Fibroblast of lung (primary cell): ENCODE results near the gene SSPN. TPM values are rescaled to one million over a fixed set of nuclear protein-coding genes. Genes with fewer than 3 reads are reported as not detected.

Source experiments
- DNase-seq, 2 donors: peaks; one replicate each; pipeline versions ENCODE4 v3.0.0 to v3.0.0-alpha.2; 2010; ENCODE audit warnings: low read depth in 2 of 2
- H2AFZ ChIP-seq: 2 replicates; pipeline ENCODE4 v1.5.1; 2012; ENCODE audit warnings: low read length, control low read depth, inconsistent platforms
- H3K27ac ChIP-seq: 2 replicates; pipeline ENCODE4 v1.5.1; 2011; ENCODE audit warnings: low read length, control low read depth; ENCODE audit not compliant: insufficient read depth
- H3K27me3 ChIP-seq: 2 replicates; pipeline ENCODE4 v1.5.1; 2011; ENCODE audit warnings: mild to moderate bottlenecking, low read length; ENCODE audit not compliant: control insufficient read depth, insufficient read depth
- H3K36me3 ChIP-seq: 2 replicates; pipeline ENCODE4 v1.5.1; 2011; ENCODE audit warnings: low read length; ENCODE audit not compliant: control insufficient read depth, insufficient read depth
- H3K4me1 ChIP-seq: 2 replicates; pipeline ENCODE4 v1.5.1; 2011; ENCODE audit warnings: low read length; ENCODE audit not compliant: control insufficient read depth, insufficient read depth; ENCODE audit errors: extremely low read depth
- H3K4me2 ChIP-seq: 2 replicates; pipeline ENCODE4 v1.5.1; 2011; ENCODE audit warnings: low read length, control low read depth; ENCODE audit not compliant: insufficient read depth; ENCODE audit errors: extremely low read depth
- H3K4me3 ChIP-seq, 4 experiments: fragments of 200-600 bp in 1 of 4; sonication (generic) in 1 of 4; replicated peaks in 1 of 4; 2 replicates each; pipeline ENCODE4 v1.5.1; 2011 to 2016; ENCODE audit warnings: low read length in 4 of 4, low read depth in 3 of 4, mild to moderate bottlenecking in 3 of 4, control low read depth in 2 of 4, inconsistent platforms in 1 of 4, mixed read lengths in 1 of 4; ENCODE audit not compliant: insufficient read depth in 1 of 4; ENCODE audit errors: control extremely low read depth in 1 of 4
- H3K79me2 ChIP-seq: 2 replicates; pipeline ENCODE4 v1.5.1; 2012; ENCODE audit warnings: mild to moderate bottlenecking, low read length, inconsistent platforms; ENCODE audit not compliant: control insufficient read depth, insufficient read depth
- H3K9ac ChIP-seq: 2 replicates; pipeline ENCODE4 v1.5.1; 2011; ENCODE audit warnings: mild to moderate bottlenecking, low read length, control low read depth; ENCODE audit not compliant: insufficient read depth
- H3K9me3 ChIP-seq: 2 replicates; pipeline ENCODE4 v1.5.1; 2012; ENCODE audit warnings: low read depth, low read length; ENCODE audit not compliant: control insufficient read depth, insufficient read depth
- H4K20me1 ChIP-seq: 2 replicates; pipeline ENCODE4 v1.5.1; 2011; ENCODE audit warnings: low read length; ENCODE audit not compliant: control insufficient read depth, insufficient read depth; ENCODE audit errors: extremely low read depth
- EZH2 ChIP-seq: IDR thresholded peaks from 2 replicates; pipeline ENCODE4 v1.5.1; 2012; ENCODE audit warnings: low read length, control low read depth, mild to moderate bottlenecking; ENCODE audit errors: missing control alignments
- polyA minus RNA-seq: library from RNA; depleted of rRNA, polyadenylated mRNA; stranded (reverse); fragments of >200 nt; gene quantifications from 2 replicates; pipeline ENCODE4 v1.2.3, GENCODE V29; 2011; ENCODE audit warnings: low replicate concordance
- polyA plus RNA-seq, 2 donors: library from polyadenylated mRNA; depleted of rRNA in 1 of 2; stranded (reverse) in 1 of 2; unstranded in 1 of 2; fragments of >200 nt; gene quantifications; 2 replicates each; pipeline ENCODE4 v1.2.1, GENCODE V29; 2011 to 2012; ENCODE audit warnings: missing spikeins in 1 of 2
- total RNA-seq: library from RNA; depleted of rRNA; stranded (reverse); fragments of >200 nt; gene quantifications from 2 replicates; pipeline ENCODE4 v1.2.1, GENCODE V29; 2014
- TF ChIP-seq, protein P1 (sequence below), 2 donors: IDR thresholded peaks in 1 of 2; conservative IDR thresholded peaks in 1 of 2; 1 replicate in 1 of 2; 2 replicates in 1 of 2; pipeline ENCODE4 v1.5.1; 2011 to 2012; ENCODE audit warnings: low read length in 2 of 2, control low read depth in 1 of 2, inconsistent platforms in 1 of 2, low read depth in 1 of 2, mild to moderate bottlenecking in 1 of 2

Gene SSPN, protein sequence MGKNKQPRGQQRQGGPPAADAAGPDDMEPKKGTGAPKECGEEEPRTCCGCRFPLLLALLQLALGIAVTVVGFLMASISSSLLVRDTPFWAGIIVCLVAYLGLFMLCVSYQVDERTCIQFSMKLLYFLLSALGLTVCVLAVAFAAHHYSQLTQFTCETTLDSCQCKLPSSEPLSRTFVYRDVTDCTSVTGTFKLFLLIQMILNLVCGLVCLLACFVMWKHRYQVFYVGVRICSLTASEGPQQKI
- total RNA-seq (9.8 and 18.5 TPM in 2 replicates), polyA plus RNA-seq (7.5 and 18.3 TPM in 2 replicates), polyA minus RNA-seq (26.3 and 44.0 TPM in 2 replicates)
- polyA plus RNA-seq (2012), result 5.8 and 16.2 TPM in 2 replicates

DNA sequence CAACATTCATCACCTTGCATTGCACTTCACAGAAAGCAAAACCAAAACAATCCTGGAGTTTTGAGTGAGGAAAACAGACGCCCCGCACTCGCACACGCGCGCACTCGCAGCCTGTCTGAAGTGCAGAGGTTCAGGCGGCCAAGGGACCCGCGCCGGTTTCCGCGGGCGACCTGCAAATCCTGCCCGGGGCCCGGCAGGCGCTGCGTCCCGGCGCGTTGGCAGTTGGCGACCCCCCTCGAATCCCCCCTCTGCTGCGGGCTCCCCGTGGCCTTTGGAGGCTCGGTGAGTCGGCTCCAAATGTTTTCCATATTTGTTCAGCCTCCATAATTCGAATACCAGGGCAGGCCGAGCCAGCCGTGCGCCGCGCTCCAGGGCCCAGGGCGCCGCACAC is at the start of gene SSPN:
TSS of gene SSPN (plus strand) at position 324 of the 391 bp plus-strand sequence. CDS start 100 bp downstream, outside the sequence.
- Histone ChIP-seq H4K20me1 (no peaks in the 10 kb centered on the region), H3K9me3 (no peaks in the 10 kb centered on the region), H3K79me2 (no peaks in the 10 kb centered on the region), H3K36me3 (no peaks in the 10 kb centered on the region), H2AFZ (peak within 1 kb of the TSS; percentile 97), H3K27ac (peak within 1 kb of the TSS; percentile 71), H3K27me3 (no peaks in the 10 kb centered on the region), H3K4me3 (peak within 1 kb of the TSS; percentile 42 to 74 (median 64)), H3K4me1 (peaks cover 3% of the 10 kb centered on the region), H3K4me2 (peak within 1 kb of the TSS; percentile 97), H3K9ac (peak within 1 kb of the TSS; percentile 66)
- TF ChIP-seq EZH2, result no peak
- DNase-seq, result peak; percentile 70 to 83

DNA sequence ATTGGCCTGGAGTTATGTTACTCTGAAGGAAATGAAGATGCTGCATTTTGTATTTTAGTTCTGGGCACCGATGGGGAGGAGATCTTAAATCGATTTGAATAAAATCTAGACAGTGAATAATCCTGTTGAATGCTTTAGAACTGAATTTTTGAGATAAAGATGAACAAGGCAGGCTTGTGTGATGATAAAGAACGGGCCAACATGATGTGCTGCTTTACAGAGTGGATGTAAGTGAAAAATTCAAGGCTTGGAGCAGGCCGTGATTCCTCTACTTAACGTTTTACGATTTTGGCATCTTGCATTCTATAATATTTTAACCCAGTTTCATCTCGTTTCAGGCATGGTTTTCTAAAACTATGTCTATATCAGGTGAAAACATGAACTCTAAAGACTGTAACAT is 47.1 kb upstream of the SSPN start:
- H4K20me1 ChIP-seq, result no peaks in the 10 kb centered on the region
- H3K27ac ChIP-seq, result no peak overlapping the region
- peak in 1 of 2 donors; percentile 49 for DNase-seq
- H3K4me2 ChIP-seq, result no peak overlapping the region
- no peaks in the 10 kb centered on the region for H3K27me3 ChIP-seq
- H3K4me3 ChIP-seq, result no peak overlapping the region
- H3K9me3 ChIP-seq, result no peaks in the 10 kb centered on the region
- no peaks in the 10 kb centered on the region for H3K36me3 ChIP-seq
- H2AFZ ChIP-seq, result no peak overlapping the region
- no peak overlapping the region for H3K9ac ChIP-seq
- H3K79me2 ChIP-seq, result no peaks in the 10 kb centered on the region
- H3K4me1 ChIP-seq, result peaks cover 12% of the 10 kb centered on the region
- TF ChIP-seq, protein P1, sequence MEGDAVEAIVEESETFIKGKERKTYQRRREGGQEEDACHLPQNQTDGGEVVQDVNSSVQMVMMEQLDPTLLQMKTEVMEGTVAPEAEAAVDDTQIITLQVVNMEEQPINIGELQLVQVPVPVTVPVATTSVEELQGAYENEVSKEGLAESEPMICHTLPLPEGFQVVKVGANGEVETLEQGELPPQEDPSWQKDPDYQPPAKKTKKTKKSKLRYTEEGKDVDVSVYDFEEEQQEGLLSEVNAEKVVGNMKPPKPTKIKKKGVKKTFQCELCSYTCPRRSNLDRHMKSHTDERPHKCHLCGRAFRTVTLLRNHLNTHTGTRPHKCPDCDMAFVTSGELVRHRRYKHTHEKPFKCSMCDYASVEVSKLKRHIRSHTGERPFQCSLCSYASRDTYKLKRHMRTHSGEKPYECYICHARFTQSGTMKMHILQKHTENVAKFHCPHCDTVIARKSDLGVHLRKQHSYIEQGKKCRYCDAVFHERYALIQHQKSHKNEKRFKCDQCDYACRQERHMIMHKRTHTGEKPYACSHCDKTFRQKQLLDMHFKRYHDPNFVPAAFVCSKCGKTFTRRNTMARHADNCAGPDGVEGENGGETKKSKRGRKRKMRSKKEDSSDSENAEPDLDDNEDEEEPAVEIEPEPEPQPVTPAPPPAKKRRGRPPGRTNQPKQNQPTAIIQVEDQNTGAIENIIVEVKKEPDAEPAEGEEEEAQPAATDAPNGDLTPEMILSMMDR (conservative IDR thresholded peaks at IDR 0.05 in 1 of 2, IDR thresholded peaks at IDR 0.05 in 1 of 2; ENCODE audit: low read depth in 1 of 2, low read length in 2 of 2), result no peak
- no peak for TF ChIP-seq EZH2

DNA sequence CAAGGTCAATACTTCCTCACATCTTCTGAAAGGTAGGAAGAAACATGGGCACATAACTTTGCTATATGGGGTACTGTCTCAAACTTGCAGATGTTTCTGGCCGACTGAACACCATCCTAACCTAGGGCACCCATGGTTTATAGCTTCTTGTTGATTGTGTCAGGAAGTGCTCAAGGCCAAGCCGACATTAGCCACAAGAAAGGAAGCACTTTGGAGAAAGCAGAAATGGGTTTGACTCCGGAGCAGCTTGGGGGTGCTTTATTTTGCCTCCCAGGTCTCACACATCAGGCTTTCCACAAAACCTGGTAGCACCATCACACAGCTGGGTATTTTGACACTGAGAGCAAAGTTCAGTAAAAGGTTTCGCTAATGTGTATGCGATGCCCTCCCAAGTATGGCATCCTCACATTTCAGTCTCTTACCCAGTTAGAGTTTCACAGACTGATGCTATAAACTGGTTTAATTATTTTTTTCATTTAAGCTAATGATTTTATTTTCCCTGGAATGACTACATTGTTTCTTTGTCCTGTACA is 45.3 kb upstream of the SSPN start:
- no peak overlapping the region for H3K9ac ChIP-seq
- no peaks in the 10 kb centered on the region for H3K79me2 ChIP-seq
- no peaks in the 10 kb centered on the region for H3K27me3 ChIP-seq
- H3K36me3 ChIP-seq, result no peaks in the 10 kb centered on the region
- no peak overlapping the region for H2AFZ ChIP-seq
- H3K4me3 ChIP-seq, result no peak overlapping the region
- TF ChIP-seq, protein P1 (conservative IDR thresholded peaks at IDR 0.05 in 1 of 2, IDR thresholded peaks at IDR 0.05 in 1 of 2; ENCODE audit: low read depth in 1 of 2, low read length in 2 of 2), result no peak
- TF ChIP-seq EZH2, result no peak
- H3K4me1 ChIP-seq, result peaks cover 18% of the 10 kb centered on the region
- no peaks in the 10 kb centered on the region for H4K20me1 ChIP-seq
- DNase-seq, result no peak
- H3K4me2 ChIP-seq, result no peak overlapping the region
- no peaks in the 10 kb centered on the region for H3K9me3 ChIP-seq
- H3K27ac ChIP-seq, result no peak overlapping the region
